Measurements from ENCODE around the gene A4GALT. TPM values are rescaled to one million over a fixed set of nuclear protein-coding genes. Genes with fewer than 3 reads are reported as not detected.

Gene A4GALT
- total and polyA plus RNA-seq, 10 of the 15 experiments (the other 5 are each of a cell fraction or from before 2014, with no cell fraction given): 0.04 to 3.9 (median 2.3) TPM; not detected in 1

DNA sequence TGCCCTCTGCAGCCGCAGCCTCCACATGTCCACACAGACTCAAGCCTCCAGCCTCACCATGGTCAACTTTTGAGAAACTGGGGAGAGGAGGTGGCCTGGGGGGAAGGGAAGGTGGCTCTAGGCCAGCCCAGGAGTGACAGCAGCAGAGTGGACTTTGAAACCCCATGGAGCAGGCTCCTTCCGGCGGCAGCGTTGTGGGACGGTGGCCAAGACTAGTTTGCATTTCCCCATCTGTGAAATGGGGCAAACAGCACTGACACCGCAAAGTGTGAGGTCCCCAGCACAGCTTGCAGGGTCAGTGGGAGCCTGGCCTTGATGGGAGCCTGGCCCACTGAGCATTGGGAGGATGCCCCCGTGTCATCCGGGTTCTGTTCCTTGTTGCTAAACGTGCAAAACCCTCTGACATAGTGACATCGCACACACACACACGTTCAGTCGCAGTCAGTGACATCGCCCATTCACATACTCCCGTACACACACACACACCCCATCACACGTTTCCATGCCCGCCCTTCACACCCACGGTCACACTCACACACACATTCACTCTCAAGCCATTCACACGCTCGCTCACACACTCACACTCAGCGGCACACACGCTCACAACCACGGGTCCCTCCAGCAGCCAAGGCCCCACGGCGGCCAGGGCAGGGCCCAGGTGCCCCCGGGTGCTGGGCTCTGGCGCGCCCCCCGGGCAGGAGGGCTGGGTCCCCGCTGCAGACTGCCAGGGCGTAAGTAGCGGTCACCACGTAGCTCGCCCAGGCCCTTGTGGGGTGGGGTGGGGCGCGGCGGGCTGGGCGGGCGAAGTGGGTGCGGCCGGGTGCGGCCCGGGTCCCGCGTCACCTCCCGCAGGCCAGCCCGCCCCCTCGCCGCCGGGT is 72.1 kb downstream of the A4GALT start (continued):
- TF ChIP-seq SUPT20H (IDR thresholded peaks at IDR 0.05; ENCODE audit: borderline replicate concordance, control insufficient read depth, low read depth, low read length): no peak
- TF ChIP-seq ZZZ3 (IDR thresholded peaks at IDR 0.05; ENCODE audit: control insufficient read depth, insufficient read length, low read depth): no peak
- TF ChIP-seq, protein P1, sequence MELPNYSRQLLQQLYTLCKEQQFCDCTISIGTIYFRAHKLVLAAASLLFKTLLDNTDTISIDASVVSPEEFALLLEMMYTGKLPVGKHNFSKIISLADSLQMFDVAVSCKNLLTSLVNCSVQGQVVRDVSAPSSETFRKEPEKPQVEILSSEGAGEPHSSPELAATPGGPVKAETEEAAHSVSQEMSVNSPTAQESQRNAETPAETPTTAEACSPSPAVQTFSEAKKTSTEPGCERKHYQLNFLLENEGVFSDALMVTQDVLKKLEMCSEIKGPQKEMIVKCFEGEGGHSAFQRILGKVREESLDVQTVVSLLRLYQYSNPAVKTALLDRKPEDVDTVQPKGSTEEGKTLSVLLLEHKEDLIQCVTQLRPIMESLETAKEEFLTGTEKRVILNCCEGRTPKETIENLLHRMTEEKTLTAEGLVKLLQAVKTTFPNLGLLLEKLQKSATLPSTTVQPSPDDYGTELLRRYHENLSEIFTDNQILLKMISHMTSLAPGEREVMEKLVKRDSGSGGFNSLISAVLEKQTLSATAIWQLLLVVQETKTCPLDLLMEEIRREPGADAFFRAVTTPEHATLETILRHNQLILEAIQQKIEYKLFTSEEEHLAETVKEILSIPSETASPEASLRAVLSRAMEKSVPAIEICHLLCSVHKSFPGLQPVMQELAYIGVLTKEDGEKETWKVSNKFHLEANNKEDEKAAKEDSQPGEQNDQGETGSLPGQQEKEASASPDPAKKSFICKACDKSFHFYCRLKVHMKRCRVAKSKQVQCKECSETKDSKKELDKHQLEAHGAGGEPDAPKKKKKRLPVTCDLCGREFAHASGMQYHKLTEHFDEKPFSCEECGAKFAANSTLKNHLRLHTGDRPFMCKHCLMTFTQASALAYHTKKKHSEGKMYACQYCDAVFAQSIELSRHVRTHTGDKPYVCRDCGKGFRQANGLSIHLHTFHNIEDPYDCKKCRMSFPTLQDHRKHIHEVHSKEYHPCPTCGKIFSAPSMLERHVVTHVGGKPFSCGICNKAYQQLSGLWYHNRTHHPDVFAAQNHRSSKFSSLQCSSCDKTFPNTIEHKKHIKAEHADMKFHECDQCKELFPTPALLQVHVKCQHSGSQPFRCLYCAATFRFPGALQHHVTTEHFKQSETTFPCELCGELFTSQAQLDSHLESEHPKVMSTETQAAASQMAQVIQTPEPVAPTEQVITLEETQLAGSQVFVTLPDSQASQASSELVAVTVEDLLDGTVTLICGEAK (IDR thresholded peaks at IDR 0.05; ENCODE audit: borderline replicate concordance): no peak
- no peak for TF ChIP-seq ZBED1 (IDR thresholded peaks at IDR 0.05; ENCODE audit: borderline replicate concordance)
- peak; percentile 82; the same call in 1 of the 2 replicates for TF ChIP-seq NBN (IDR thresholded peaks at IDR 0.05)
- no peak for TF ChIP-seq ZNF622 (IDR thresholded peaks at IDR 0.05)
- no peak for TF ChIP-seq HDAC6 (IDR thresholded peaks at IDR 0.05; ENCODE audit: unreplicated experiment)
- TF ChIP-seq BACH1 (IDR thresholded peaks at IDR 0.05; ENCODE audit: borderline replicate concordance): 0 out of 2 replicates have a peak, but pooled peaks have one; percentile 12
- no peak for TF ChIP-seq BMI1 (IDR thresholded peaks at IDR 0.05; ENCODE audit: borderline replicate concordance)
- no peak for TF ChIP-seq PAX8 (IDR thresholded peaks at IDR 0.05)
- TF ChIP-seq CEBPB (IDR thresholded peaks at IDR 0.05; ENCODE audit: borderline replicate concordance in 1 of 2, low read depth in 2 of 2, low read length in 2 of 2): no peak
- 0 out of 2 replicates have a peak, but pooled peaks have one; percentile 8 for TF ChIP-seq SIN3A (IDR thresholded peaks at IDR 0.05; ENCODE audit: low read depth, low read length)
- TF ChIP-seq EGR1 (IDR thresholded peaks at IDR 0.05; ENCODE audit: borderline replicate concordance in 1 of 2, low read depth in 2 of 2, low read length in 2 of 2): no peak
- TF ChIP-seq ZSCAN29 (IDR thresholded peaks at IDR 0.05): no peak
- TF ChIP-seq TCF12 (IDR thresholded peaks at IDR 0.05; ENCODE audit: low read depth, low read length): no peak
- TF ChIP-seq, protein P2, sequence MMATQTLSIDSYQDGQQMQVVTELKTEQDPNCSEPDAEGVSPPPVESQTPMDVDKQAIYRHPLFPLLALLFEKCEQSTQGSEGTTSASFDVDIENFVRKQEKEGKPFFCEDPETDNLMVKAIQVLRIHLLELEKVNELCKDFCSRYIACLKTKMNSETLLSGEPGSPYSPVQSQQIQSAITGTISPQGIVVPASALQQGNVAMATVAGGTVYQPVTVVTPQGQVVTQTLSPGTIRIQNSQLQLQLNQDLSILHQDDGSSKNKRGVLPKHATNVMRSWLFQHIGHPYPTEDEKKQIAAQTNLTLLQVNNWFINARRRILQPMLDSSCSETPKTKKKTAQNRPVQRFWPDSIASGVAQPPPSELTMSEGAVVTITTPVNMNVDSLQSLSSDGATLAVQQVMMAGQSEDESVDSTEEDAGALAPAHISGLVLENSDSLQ (IDR thresholded peaks at IDR 0.05): peak; percentile 61
- TF ChIP-seq ATF7 (IDR thresholded peaks at IDR 0.05; ENCODE audit: low read depth): no peak
- TF ChIP-seq NR2C1 (IDR thresholded peaks at IDR 0.05): no peak
- TF ChIP-seq, protein P3, sequence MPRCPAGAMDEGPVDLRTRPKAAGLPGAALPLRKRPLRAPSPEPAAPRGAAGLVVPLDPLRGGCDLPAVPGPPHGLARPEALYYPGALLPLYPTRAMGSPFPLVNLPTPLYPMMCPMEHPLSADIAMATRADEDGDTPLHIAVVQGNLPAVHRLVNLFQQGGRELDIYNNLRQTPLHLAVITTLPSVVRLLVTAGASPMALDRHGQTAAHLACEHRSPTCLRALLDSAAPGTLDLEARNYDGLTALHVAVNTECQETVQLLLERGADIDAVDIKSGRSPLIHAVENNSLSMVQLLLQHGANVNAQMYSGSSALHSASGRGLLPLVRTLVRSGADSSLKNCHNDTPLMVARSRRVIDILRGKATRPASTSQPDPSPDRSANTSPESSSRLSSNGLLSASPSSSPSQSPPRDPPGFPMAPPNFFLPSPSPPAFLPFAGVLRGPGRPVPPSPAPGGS (IDR thresholded peaks at IDR 0.05; ENCODE audit: borderline replicate concordance, insufficient read depth, low read depth, low read length, poor library complexity, severe bottlenecking): no peak
- TF ChIP-seq SRF (IDR thresholded peaks at IDR 0.05; ENCODE audit: low read depth in 2 of 2, low read length in 2 of 2): no peak
- TF ChIP-seq RUNX3 (IDR thresholded peaks at IDR 0.05; ENCODE audit: low read length): peak; percentile 21; the same call in 1 of the 2 replicates
- TF ChIP-seq KDM1A (IDR thresholded peaks at IDR 0.05; ENCODE audit: borderline replicate concordance): no peak
- no peak for TF ChIP-seq HDAC2 (IDR thresholded peaks at IDR 0.05)
- no peak for TF ChIP-seq LARP7 (IDR thresholded peaks at IDR 0.05)
- no peak for TF ChIP-seq JUND (IDR thresholded peaks at IDR 0.05; ENCODE audit: low read depth, low read length)
- TF ChIP-seq NFXL1 (IDR thresholded peaks at IDR 0.05; ENCODE audit: borderline replicate concordance): no peak
